Endothelial cell of umbilical vein (primary cell): ENCODE measurements around the gene KRT33A. TPM values are rescaled to one million over a fixed set of nuclear protein-coding genes. Genes with fewer than 3 reads are reported as not detected.

Experiments used
- BruUV-seq: library from RNA; stranded (reverse); fragments of 400-500 nt; replicated peaks from 2 replicates; lab custom pipeline; 2021; lab: Mats Ljungman, UMichigan
- CTCF ChIA-PET: fragments of 300-600, 350-600 bp; sonication (Branson Sonifier 250); formaldehyde crosslinking; loops from one replicate; lab custom pipeline; 2021; ENCODE audit warnings: antibody characterized with exemption, inconsistent platforms; lab: Charles Lee
- POLR2A ChIA-PET: fragments of 300-600, 350-600 bp; sonication (Branson Sonifier 250); formaldehyde crosslinking; loops from one replicate; lab custom pipeline; 2021; ENCODE audit warnings: antibody characterized with exemption, inconsistent platforms; lab: Charles Lee
- DNase-seq: peaks from one replicate; pipeline ENCODE4 v3.0.0-alpha.2; 2011; ENCODE audit warnings: low read depth, low spot score
- FAIRE-seq: peaks from 2 replicates; lab custom pipeline; 2011; peaks lifted over from hg19 to GRCh38; lab: Jason Lieb, UNC
- H2AFZ ChIP-seq: 2 replicates; pipeline ENCODE4 v1.6.0; 2012; ENCODE audit warnings: low read depth, low read length, control low read depth, inconsistent platforms
- H3K27ac ChIP-seq: 2 replicates; pipeline ENCODE4 v1.5.1; 2011; ENCODE audit warnings: low read depth, mild to moderate bottlenecking, control low read depth, low read length, moderate library complexity; ENCODE audit not compliant: insufficient read depth
- H3K27me3 ChIP-seq, 2 experiments: 2 replicates each; pipeline versions ENCODE4 v1.6.0 to v1.6.1; 2011; ENCODE audit warnings: low read length in 2 of 2, mixed read lengths in 1 of 2; ENCODE audit not compliant: control insufficient read depth in 2 of 2, insufficient read depth in 2 of 2
- H3K36me3 ChIP-seq, 2 experiments: 2 replicates in 1 of 2; 3 replicates in 1 of 2; pipeline ENCODE4 v1.5.1; 2011; ENCODE audit warnings: low read length in 2 of 2, mild to moderate bottlenecking in 1 of 2, moderate library complexity in 1 of 2; ENCODE audit not compliant: control insufficient read depth in 2 of 2, insufficient read depth in 2 of 2; ENCODE audit errors: extremely low read depth in 1 of 2
- H3K4me1 ChIP-seq: 3 replicates; pipeline ENCODE4 v1.5.1; 2011; ENCODE audit warnings: mild to moderate bottlenecking, low read length; ENCODE audit not compliant: control insufficient read depth, insufficient read depth; ENCODE audit errors: extremely low read depth
- H3K4me2 ChIP-seq: 2 replicates; pipeline ENCODE4 v1.6.1; 2011; ENCODE audit warnings: low read length, control low read depth, mixed read lengths; ENCODE audit not compliant: insufficient read depth
- H3K4me3 ChIP-seq, 3 experiments: fragments of 200-600 bp in 1 of 3; sonication (generic), shearing (Covaris generic) in 1 of 3; replicated peaks in 1 of 3; 2 replicates each; pipeline ENCODE4 v1.5.1; 2011 to 2016; ENCODE audit warnings: control low read depth in 3 of 3, low read length in 3 of 3, mild to moderate bottlenecking in 2 of 3, inconsistent platforms in 1 of 3, low read depth in 1 of 3, moderate library complexity in 1 of 3; ENCODE audit not compliant: insufficient read depth in 1 of 3
- H3K79me2 ChIP-seq: 2 replicates; pipeline ENCODE4 v1.6.0; 2012; ENCODE audit warnings: low read length, inconsistent platforms; ENCODE audit not compliant: control insufficient read depth, insufficient read depth
- H3K9ac ChIP-seq: replicated peaks from 2 replicates; pipeline ENCODE3; 2011; ENCODE audit warnings: low read length, control low read depth; ENCODE audit not compliant: insufficient read depth; ENCODE audit errors: extremely low read depth
- H3K9me1 ChIP-seq: replicated peaks from 3 replicates; pipeline ENCODE4 v1.6.0; 2011; ENCODE audit warnings: mild to moderate bottlenecking, low read length; ENCODE audit not compliant: control insufficient read depth, insufficient read depth; ENCODE audit errors: extremely low read depth
- H3K9me3 ChIP-seq: replicated peaks from 2 replicates; pipeline ENCODE4 v1.5.1; 2012; ENCODE audit warnings: low read length, inconsistent platforms; ENCODE audit not compliant: control insufficient read depth, insufficient read depth
- H4K20me1 ChIP-seq: replicated peaks from 2 replicates; pipeline ENCODE3; 2011; ENCODE audit warnings: mild to moderate bottlenecking, low read length; ENCODE audit not compliant: control insufficient read depth, insufficient read depth; ENCODE audit errors: extremely low read depth
- EZH2 ChIP-seq: IDR thresholded peaks from 2 replicates; pipeline ENCODE4 v1.6.1; 2012; ENCODE audit warnings: borderline replicate concordance, low read depth, mild to moderate bottlenecking, moderate library complexity, low read length, inconsistent platforms; ENCODE audit not compliant: severe bottlenecking
- FOS ChIP-seq: IDR thresholded peaks from 2 replicates; pipeline ENCODE4 v1.6.1; 2011; ENCODE audit warnings: mild to moderate bottlenecking, low read length, moderate library complexity, borderline replicate concordance; ENCODE audit not compliant: insufficient read depth
- GATA2 ChIP-seq: IDR thresholded peaks from 2 replicates; pipeline ENCODE4 v1.7.0; 2011; ENCODE audit warnings: low read depth, mild to moderate bottlenecking, moderate library complexity, mixed read lengths, low read length; ENCODE audit not compliant: insufficient read length, insufficient read depth
- JUN ChIP-seq: IDR thresholded peaks from 2 replicates; pipeline ENCODE4 v1.6.1; 2011; ENCODE audit warnings: borderline replicate concordance, low read depth; ENCODE audit not compliant: insufficient read length, insufficient read depth
- MYC ChIP-seq: IDR thresholded peaks from one replicate; pipeline ENCODE4 v1.6.1; 2011; ENCODE audit warnings: mild to moderate bottlenecking, low read depth, low read length
- POLR2A ChIP-seq: IDR thresholded peaks from 2 replicates; pipeline ENCODE4 v1.6.1; 2012; ENCODE audit warnings: low read depth, mild to moderate bottlenecking, control low read depth, low read length
- POLR2AphosphoS5 ChIP-seq: IDR thresholded peaks from 2 replicates; pipeline ENCODE4 v1.6.1; 2012; ENCODE audit warnings: low read depth, mild to moderate bottlenecking, control low read depth, low read length, moderate library complexity; ENCODE audit not compliant: insufficient read depth
- dilution Hi-C: fragments of 300-500 bp; cut with MboI; formaldehyde crosslinking; loops from one replicate; pipeline ENCODE4 v1.15.0; 2019; ENCODE audit warnings: low sequenced_read_pairs; ENCODE audit not compliant: extremely low pct_ligation_motif_present
- intact Hi-C: fragments of 100-400 bp; cut with micrococcal nuclease; formaldehyde crosslinking; loops from one replicate; pipeline ENCODE4 v1.10.0; 2022
- polyA plus RNA-seq, 4 experiments: library from polyadenylated mRNA; depleted of rRNA in 3 of 4; stranded (reverse) in 3 of 4; unstranded in 1 of 4; fragments of >200 nt; gene quantifications; 2 replicates each; pipeline versions ENCODE4 v1.2.1 to v1.2.3, GENCODE V29; 2011 to 2012; ENCODE audit warnings: missing spikeins in 1 of 4
- total RNA-seq: library from RNA; stranded (reverse); gene quantifications from 2 replicates; pipeline ENCODE4 v1.2.3, GENCODE V29; 2021
- TF ChIP-seq, protein P1 (sequence below): IDR thresholded peaks from 2 replicates; pipeline ENCODE4 v1.6.1; 2011; ENCODE audit not compliant: insufficient read depth, insufficient read length
- TF ChIP-seq, protein P2 (sequence below), 2 donors: IDR thresholded peaks; 1 replicate in 1 of 2; 2 replicates in 1 of 2; pipeline ENCODE4 v1.5.1; 2011; ENCODE audit warnings: low read length in 2 of 2, mild to moderate bottlenecking in 2 of 2, moderate library complexity in 2 of 2, control low read depth in 1 of 2, inconsistent platforms in 1 of 2, low read depth in 1 of 2; ENCODE audit not compliant: insufficient read depth in 1 of 2; ENCODE audit errors: extremely low read depth in 1 of 2

The KRT33A gene
- total and polyA plus RNA-seq, 2 donors (not counting 3 experiments of a cell fraction or from before 2014, with no cell fraction given) = not detected

- no peak overlapping the region for H3K4me3 ChIP-seq
- no peaks in the 10 kb centered on the region for H3K36me3 ChIP-seq
- H2AFZ ChIP-seq = no peak overlapping the region
- H3K9me3 ChIP-seq = no peaks in the 10 kb centered on the region
- CTCF ChIA-PET = no interaction called here
- no peaks in the 10 kb centered on the region for H4K20me1 ChIP-seq
- POLR2A ChIA-PET = no interaction called here
- dilution Hi-C loops (no loop called here), intact Hi-C loops (no loop called here)
- TF ChIP-seq EZH2 (no peak), GATA2 (no peak), FOS (no peak), JUN (no peak)
- DNase-seq (no peak), FAIRE-seq (no peak)
- no peaks in the 10 kb centered on the region for H3K4me1 ChIP-seq
- no peak overlapping the region for H3K4me2 ChIP-seq
- no peak overlapping the region for H3K27ac ChIP-seq
- H3K27me3 ChIP-seq = peaks cover 0 to 5% of the 10 kb centered on the region in 2 experiments
- BruUV-seq = no TSS peak
- H3K9me1 ChIP-seq = no peaks in the 10 kb centered on the region
- H3K79me2 ChIP-seq = no peaks in the 10 kb centered on the region
- H3K9ac ChIP-seq = no peak overlapping the region
Measured at GRCh38 chr17:41383690-41384089, 33.1 kb upstream of the KRT33A start.

DNA sequence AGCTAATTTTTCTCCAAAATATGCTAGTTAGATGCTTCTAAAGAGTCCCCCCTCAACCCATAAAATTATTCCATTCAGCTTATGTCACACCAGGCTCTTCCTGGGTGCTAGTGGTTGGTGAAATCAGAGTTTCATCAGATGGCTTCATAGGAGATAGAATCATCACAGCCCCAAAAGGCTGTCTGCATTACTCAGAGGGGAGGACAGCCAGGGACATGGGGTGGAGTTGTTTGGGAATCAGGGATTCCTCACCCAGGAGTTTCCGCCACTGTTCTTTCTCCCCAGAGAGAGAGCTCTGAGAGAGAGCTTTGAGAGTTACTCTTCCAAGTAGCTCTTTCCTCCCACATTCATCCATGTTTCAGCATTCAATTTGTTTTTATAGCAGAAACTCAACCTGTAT lies 31.8 kb upstream of the KRT33A start:
- ChIA-PET POLR2A (no interaction called here), CTCF (no interaction called here)
- no peak overlapping the region for H3K9ac ChIP-seq
- BruUV-seq = no TSS peak
- FAIRE-seq (no peak), DNase-seq (no peak)
- H3K36me3 ChIP-seq = no peaks in the 10 kb centered on the region
- H4K20me1 ChIP-seq = no peaks in the 10 kb centered on the region
- no peak overlapping the region for H3K4me2 ChIP-seq
- intact Hi-C loops (no loop called here), dilution Hi-C loops (no loop called here)
- TF ChIP-seq GATA2 = no peak
- no peak for TF ChIP-seq EZH2
- no peak for TF ChIP-seq POLR2A
- TF ChIP-seq, protein P1, sequence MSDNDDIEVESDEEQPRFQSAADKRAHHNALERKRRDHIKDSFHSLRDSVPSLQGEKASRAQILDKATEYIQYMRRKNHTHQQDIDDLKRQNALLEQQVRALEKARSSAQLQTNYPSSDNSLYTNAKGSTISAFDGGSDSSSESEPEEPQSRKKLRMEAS = no peak
- TF ChIP-seq POLR2AphosphoS5 = no peak
- no peak for TF ChIP-seq FOS
- TF ChIP-seq, protein P2, sequence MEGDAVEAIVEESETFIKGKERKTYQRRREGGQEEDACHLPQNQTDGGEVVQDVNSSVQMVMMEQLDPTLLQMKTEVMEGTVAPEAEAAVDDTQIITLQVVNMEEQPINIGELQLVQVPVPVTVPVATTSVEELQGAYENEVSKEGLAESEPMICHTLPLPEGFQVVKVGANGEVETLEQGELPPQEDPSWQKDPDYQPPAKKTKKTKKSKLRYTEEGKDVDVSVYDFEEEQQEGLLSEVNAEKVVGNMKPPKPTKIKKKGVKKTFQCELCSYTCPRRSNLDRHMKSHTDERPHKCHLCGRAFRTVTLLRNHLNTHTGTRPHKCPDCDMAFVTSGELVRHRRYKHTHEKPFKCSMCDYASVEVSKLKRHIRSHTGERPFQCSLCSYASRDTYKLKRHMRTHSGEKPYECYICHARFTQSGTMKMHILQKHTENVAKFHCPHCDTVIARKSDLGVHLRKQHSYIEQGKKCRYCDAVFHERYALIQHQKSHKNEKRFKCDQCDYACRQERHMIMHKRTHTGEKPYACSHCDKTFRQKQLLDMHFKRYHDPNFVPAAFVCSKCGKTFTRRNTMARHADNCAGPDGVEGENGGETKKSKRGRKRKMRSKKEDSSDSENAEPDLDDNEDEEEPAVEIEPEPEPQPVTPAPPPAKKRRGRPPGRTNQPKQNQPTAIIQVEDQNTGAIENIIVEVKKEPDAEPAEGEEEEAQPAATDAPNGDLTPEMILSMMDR (IDR thresholded peaks at IDR 0.05; ENCODE audit: extremely low read depth in 1 of 2, insufficient read depth in 1 of 2, low read depth in 1 of 2, low read length in 2 of 2) = no peak
- no peak for TF ChIP-seq MYC
- no peak for TF ChIP-seq JUN
- no peak overlapping the region for H3K4me3 ChIP-seq
- H3K79me2 ChIP-seq = no peaks in the 10 kb centered on the region
- no peaks in the 10 kb centered on the region for H3K9me1 ChIP-seq
- no peak overlapping the region for H2AFZ ChIP-seq
- no peaks in the 10 kb centered on the region for H3K4me1 ChIP-seq
- peaks cover 0 to under 1% of the 10 kb centered on the region in 2 experiments for H3K27me3 ChIP-seq
- no peak overlapping the region for H3K27ac ChIP-seq
- no peaks in the 10 kb centered on the region for H3K9me3 ChIP-seq
